HEK293 (cell line): ENCODE data around the gene GMDS.

Experiments
- CTCF ChIA-PET: fragments of 350-600 bp; formaldehyde crosslinking; extraction: SDS; loops from one replicate; lab custom pipeline; 2021; ENCODE audit warnings: antibody characterized with exemption; lab: Yijun Ruan, JAX
- POLR2A ChIA-PET: fragments of 300-600 bp; formaldehyde crosslinking; extraction: SDS; loops from one replicate; lab custom pipeline; 2020; ENCODE audit warnings: antibody characterized with exemption, inconsistent platforms; lab: Yijun Ruan, JAX
- H3K27ac ChIP-seq: fragments of 200-500 bp; sonication (Bioruptor generic); 2 replicates; pipeline ENCODE4 v1.5.1; 2014; ENCODE audit warnings: low read depth, low read length, control low read depth, inconsistent platforms; ENCODE audit errors: extremely low read depth
- H3K36me3 ChIP-seq, 2 experiments: fragments of 200-500 bp in 1 of 2; sonication (Bioruptor generic) in 1 of 2; 1 replicate in 1 of 2; 2 replicates in 1 of 2; pipeline ENCODE4 v1.5.1; 2014 to 2017; ENCODE audit warnings: inconsistent platforms in 2 of 2, low read length in 2 of 2; ENCODE audit not compliant: control insufficient read depth in 2 of 2, insufficient read depth in 1 of 2
- H3K4me1 ChIP-seq: fragments of 200-500 bp; sonication (Bioruptor generic); 2 replicates; pipeline ENCODE4 v1.5.1; 2014; ENCODE audit warnings: mild to moderate bottlenecking, low read length, inconsistent platforms; ENCODE audit not compliant: control insufficient read depth, insufficient read depth
- H3K4me3 ChIP-seq: 2 replicates; pipeline ENCODE4 v1.5.1; 2011; ENCODE audit warnings: low read depth, mild to moderate bottlenecking, control low read depth, low read length, moderate library complexity
- H3K9me3 ChIP-seq: fragments of 200-500 bp; sonication (Bioruptor generic); 2 replicates; pipeline ENCODE4 v1.5.1; 2014; ENCODE audit warnings: low read depth, low read length, inconsistent platforms; ENCODE audit not compliant: control insufficient read depth, insufficient read depth
- FEZF1 ChIP-seq: fragments of 450-650 bp; formaldehyde crosslinking; IDR thresholded peaks from 2 replicates; pipeline ENCODE4 v1.5.1; 2016; ENCODE audit warnings: missing biosample characterization, missing genetic modification characterization
- GLIS1 ChIP-seq: fragments of 450-650 bp; formaldehyde crosslinking; IDR thresholded peaks from 2 replicates; pipeline ENCODE4 v1.5.1; 2016; ENCODE audit warnings: missing biosample characterization, missing genetic modification characterization
- HOXC10 ChIP-seq: sonication (generic); formaldehyde crosslinking; IDR thresholded peaks from 2 replicates; pipeline ENCODE4 v1.8.1; 2023; ENCODE audit warnings: mild to moderate bottlenecking, missing genetic modification reagents
- IKZF3 ChIP-seq: fragments of 450-650 bp; IDR thresholded peaks from 2 replicates; pipeline ENCODE4 v1.5.0; 2018; ENCODE audit warnings: missing biosample characterization, mild to moderate bottlenecking, missing genetic modification characterization, moderate library complexity
- TRIM28 ChIP-seq: IDR thresholded peaks from 2 replicates; pipeline ENCODE4 v1.6.1; 2011; ENCODE audit warnings: low read length, control low read depth, borderline replicate concordance
- YY2 ChIP-seq: fragments of 450-650 bp; formaldehyde crosslinking; IDR thresholded peaks from 2 replicates; pipeline ENCODE4 v1.5.1; 2016; ENCODE audit warnings: missing biosample characterization, missing genetic modification characterization
- ZEB2 ChIP-seq: fragments of 450-650 bp; formaldehyde crosslinking; IDR thresholded peaks from 2 replicates; pipeline ENCODE4 v1.5.1; 2016; ENCODE audit warnings: missing biosample characterization, missing genetic modification characterization
- ZNF211 ChIP-seq: fragments of 450-650 bp; formaldehyde crosslinking; IDR thresholded peaks from 2 replicates; pipeline ENCODE4 v1.5.1; 2016; ENCODE audit warnings: low read depth, missing biosample characterization, missing genetic modification characterization
- ZNF214 ChIP-seq: fragments of 450-650 bp; formaldehyde crosslinking; IDR thresholded peaks from 2 replicates; pipeline ENCODE4 v1.5.1; 2017; ENCODE audit warnings: missing biosample characterization, mild to moderate bottlenecking, missing genetic modification characterization, borderline replicate concordance
- ZNF223 ChIP-seq: fragments of 450-650 bp; formaldehyde crosslinking; IDR thresholded peaks from 2 replicates; pipeline ENCODE4 v1.5.1; 2016; ENCODE audit warnings: missing biosample characterization, missing genetic modification characterization
- ZNF335 ChIP-seq: fragments of 450-650 bp; formaldehyde crosslinking; conservative IDR thresholded peaks from 2 replicates; pipeline ENCODE4 v1.5.1; 2016; ENCODE audit warnings: missing biosample characterization, missing genetic modification characterization
- ZNF404 ChIP-seq: fragments of 450-650 bp; formaldehyde crosslinking; IDR thresholded peaks from 2 replicates; pipeline ENCODE4 v1.5.1; 2017; ENCODE audit warnings: missing biosample characterization, missing genetic modification characterization
- ZNF48 ChIP-seq: fragments of 450-650 bp; formaldehyde crosslinking; IDR thresholded peaks from 2 replicates; pipeline ENCODE4 v1.5.1; 2016; ENCODE audit warnings: missing biosample characterization, missing genetic modification characterization
- ZNF548 ChIP-seq: fragments of 450-650 bp; formaldehyde crosslinking; IDR thresholded peaks from 2 replicates; pipeline ENCODE4 v1.5.1; 2016; ENCODE audit warnings: missing biosample characterization, missing genetic modification characterization
- ZNF658 ChIP-seq: fragments of 450-650 bp; formaldehyde crosslinking; IDR thresholded peaks from 2 replicates; pipeline ENCODE4; 2016; ENCODE audit warnings: missing biosample characterization, missing genetic modification characterization
- ZNF701 ChIP-seq: fragments of 450-650 bp; formaldehyde crosslinking; IDR thresholded peaks from 2 replicates; pipeline ENCODE4 v1.5.1; 2016; ENCODE audit warnings: missing biosample characterization, missing genetic modification characterization
- ZNF785 ChIP-seq: fragments of 450-650 bp; formaldehyde crosslinking; IDR thresholded peaks from 2 replicates; pipeline ENCODE4 v1.5.1; 2016; ENCODE audit warnings: missing biosample characterization, missing genetic modification characterization
- TF ChIP-seq, protein P1 (sequence below): fragments of 450-650 bp; formaldehyde crosslinking; IDR thresholded peaks from 2 replicates; pipeline ENCODE4 v1.5.1; 2016; ENCODE audit warnings: missing biosample characterization, missing genetic modification characterization
- TF ChIP-seq, protein P2 (sequence below): fragments of 450-650 bp; formaldehyde crosslinking; IDR thresholded peaks from 2 replicates; pipeline ENCODE4 v1.5.1; 2016; ENCODE audit warnings: missing biosample characterization, missing genetic modification characterization
- TF ChIP-seq, protein P3 (sequence below): fragments of 450-650 bp; formaldehyde crosslinking; IDR thresholded peaks from 2 replicates; pipeline ENCODE4 v1.5.1; 2016; ENCODE audit warnings: missing biosample characterization, missing genetic modification characterization
- TF ChIP-seq, protein P4 (sequence below): fragments of 450-650 bp; formaldehyde crosslinking; optimal IDR thresholded peaks from 2 replicates; pipeline ENCODE3; 2016; ENCODE audit warnings: missing biosample characterization, mild to moderate bottlenecking, missing genetic modification characterization
- TF ChIP-seq, protein P5 (sequence below): IDR thresholded peaks from 2 replicates; pipeline ENCODE4 v1.6.1; 2011; ENCODE audit warnings: mild to moderate bottlenecking, low read depth, low read length, borderline replicate concordance

Gene GMDS

DNA sequence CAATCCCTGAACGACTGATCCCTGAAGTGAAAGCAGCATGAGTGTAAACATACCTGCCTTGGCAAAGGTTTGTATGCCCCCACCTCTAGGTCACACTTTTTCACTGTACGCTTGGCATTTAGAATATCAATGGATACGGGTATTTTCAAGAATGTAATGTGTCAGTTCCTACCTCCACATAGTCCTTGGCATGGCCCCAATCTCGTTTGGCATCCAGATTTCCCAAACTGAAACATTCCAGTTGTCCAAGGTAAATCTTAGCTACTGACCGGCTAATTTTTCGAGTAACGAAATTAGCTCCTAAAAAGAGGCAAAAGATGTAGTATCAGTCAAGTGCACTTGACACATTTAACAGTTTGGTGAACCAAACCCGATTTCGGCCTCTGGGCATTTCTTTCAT, 315.5 kb downstream of the GMDS start (continued):
- TF ChIP-seq, protein P1, sequence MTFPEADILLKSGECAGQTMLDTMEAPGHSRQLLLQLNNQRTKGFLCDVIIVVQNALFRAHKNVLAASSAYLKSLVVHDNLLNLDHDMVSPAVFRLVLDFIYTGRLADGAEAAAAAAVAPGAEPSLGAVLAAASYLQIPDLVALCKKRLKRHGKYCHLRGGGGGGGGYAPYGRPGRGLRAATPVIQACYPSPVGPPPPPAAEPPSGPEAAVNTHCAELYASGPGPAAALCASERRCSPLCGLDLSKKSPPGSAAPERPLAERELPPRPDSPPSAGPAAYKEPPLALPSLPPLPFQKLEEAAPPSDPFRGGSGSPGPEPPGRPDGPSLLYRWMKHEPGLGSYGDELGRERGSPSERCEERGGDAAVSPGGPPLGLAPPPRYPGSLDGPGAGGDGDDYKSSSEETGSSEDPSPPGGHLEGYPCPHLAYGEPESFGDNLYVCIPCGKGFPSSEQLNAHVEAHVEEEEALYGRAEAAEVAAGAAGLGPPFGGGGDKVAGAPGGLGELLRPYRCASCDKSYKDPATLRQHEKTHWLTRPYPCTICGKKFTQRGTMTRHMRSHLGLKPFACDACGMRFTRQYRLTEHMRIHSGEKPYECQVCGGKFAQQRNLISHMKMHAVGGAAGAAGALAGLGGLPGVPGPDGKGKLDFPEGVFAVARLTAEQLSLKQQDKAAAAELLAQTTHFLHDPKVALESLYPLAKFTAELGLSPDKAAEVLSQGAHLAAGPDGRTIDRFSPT, result no peak
- no peak for TF ChIP-seq TRIM28
- TF ChIP-seq HOXC10, result no peak

DNA sequence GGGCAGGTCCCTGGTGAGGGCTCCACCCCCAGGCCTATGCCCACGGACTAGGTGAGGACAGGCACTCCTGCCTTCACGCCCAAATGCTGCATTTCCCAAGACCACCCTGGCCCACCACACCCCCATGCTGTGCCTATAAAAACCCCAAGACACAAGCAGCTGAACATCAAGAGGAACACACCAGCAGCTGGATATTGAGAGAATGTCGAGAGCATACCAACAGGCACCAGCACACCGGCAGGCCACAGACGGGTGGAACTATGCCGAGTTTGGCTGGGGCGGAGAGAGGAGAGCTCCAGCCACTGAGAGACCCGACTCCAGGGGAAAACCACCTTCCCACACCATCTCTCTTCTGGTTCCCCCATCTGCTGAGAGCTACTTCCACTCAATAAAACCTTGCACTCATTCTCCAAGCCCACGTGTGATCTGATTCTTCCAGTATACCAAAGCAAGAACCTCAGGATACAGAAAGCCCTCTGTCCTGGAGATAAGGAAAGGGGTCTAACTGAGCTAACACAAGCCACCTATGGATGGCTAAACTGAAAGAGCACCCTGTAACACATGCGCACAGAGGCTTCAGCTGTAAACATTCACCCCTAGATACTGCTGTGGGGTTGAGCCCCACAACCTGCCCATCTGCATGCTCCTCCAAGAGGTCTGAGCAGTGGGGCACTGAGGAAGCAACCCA, 319.5 kb downstream of the GMDS start:
- Histone ChIP-seq H3K27ac (no peak overlapping the region), H3K9me3 (no peaks in the 10 kb centered on the region), H3K4me3 (no peak overlapping the region), H3K36me3 (peaks cover 0 to 4% of the 10 kb centered on the region in 2 experiments; a peak in 2 of 3 replicates), H3K4me1 (no peaks in the 10 kb centered on the region)
- POLR2A ChIA-PET, result no interaction called here
- CTCF ChIA-PET, result interaction anchor here (0.7 kb wide), 1 partner anchor 560 kb away, joined by 3 read pairs; no protein-coding TSS in a partner anchor
- TF ChIP-seq ZNF658 (tag by site-specific recombination), result no peak
- TF ChIP-seq GLIS1, result no peak
- TF ChIP-seq, protein P2, sequence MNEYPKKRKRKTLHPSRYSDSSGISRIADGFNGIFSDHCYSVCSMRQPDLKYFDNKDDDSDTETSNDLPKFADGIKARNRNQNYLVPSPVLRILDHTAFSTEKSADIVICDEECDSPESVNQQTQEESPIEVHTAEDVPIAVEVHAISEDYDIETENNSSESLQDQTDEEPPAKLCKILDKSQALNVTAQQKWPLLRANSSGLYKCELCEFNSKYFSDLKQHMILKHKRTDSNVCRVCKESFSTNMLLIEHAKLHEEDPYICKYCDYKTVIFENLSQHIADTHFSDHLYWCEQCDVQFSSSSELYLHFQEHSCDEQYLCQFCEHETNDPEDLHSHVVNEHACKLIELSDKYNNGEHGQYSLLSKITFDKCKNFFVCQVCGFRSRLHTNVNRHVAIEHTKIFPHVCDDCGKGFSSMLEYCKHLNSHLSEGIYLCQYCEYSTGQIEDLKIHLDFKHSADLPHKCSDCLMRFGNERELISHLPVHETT (tag by site-specific recombination), result no peak
- TF ChIP-seq, protein P3, sequence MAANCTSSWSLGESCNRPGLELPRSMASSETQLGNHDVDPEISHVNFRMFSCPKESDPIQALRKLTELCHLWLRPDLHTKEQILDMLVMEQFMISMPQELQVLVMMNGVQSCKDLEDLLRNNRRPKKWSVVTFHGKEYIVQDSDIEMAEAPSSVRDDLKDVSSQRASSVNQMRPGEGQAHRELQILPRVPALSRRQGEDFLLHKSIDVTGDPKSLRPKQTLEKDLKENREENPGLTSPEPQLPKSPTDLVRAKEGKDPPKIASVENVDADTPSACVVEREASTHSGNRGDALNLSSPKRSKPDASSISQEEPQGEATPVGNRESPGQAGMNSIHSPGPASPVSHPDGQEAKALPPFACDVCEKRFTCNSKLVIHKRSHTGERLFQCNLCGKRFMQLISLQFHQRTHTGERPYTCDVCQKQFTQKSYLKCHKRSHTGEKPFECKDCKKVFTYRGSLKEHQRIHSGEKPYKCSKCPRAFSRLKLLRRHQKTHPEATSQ (tag by site-specific recombination), result no peak
- no peak for TF ChIP-seq ZNF335 (tag by site-specific recombination)
- no peak for TF ChIP-seq ZNF211 (tag by site-specific recombination)
- TF ChIP-seq, protein P4, sequence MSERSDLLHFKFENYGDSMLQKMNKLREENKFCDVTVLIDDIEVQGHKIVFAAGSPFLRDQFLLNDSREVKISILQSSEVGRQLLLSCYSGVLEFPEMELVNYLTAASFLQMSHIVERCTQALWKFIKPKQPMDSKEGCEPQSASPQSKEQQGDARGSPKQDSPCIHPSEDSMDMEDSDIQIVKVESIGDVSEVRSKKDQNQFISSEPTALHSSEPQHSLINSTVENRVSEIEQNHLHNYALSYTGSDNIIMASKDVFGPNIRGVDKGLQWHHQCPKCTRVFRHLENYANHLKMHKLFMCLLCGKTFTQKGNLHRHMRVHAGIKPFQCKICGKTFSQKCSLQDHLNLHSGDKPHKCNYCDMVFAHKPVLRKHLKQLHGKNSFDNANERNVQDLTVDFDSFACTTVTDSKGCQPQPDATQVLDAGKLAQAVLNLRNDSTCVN, result no peak
- no peak for TF ChIP-seq TRIM28
- TF ChIP-seq, protein P5, sequence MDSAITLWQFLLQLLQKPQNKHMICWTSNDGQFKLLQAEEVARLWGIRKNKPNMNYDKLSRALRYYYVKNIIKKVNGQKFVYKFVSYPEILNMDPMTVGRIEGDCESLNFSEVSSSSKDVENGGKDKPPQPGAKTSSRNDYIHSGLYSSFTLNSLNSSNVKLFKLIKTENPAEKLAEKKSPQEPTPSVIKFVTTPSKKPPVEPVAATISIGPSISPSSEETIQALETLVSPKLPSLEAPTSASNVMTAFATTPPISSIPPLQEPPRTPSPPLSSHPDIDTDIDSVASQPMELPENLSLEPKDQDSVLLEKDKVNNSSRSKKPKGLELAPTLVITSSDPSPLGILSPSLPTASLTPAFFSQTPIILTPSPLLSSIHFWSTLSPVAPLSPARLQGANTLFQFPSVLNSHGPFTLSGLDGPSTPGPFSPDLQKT, result no peak
- no peak for TF ChIP-seq ZNF404
- no peak for TF ChIP-seq ZEB2
- no peak for TF ChIP-seq ZNF223 (tag by site-specific recombination)
- no peak for TF ChIP-seq ZNF548
- TF ChIP-seq IKZF3 (tag by site-specific recombination), result no peak
- no peak for TF ChIP-seq ZNF214
- no peak for TF ChIP-seq FEZF1 (tag by site-specific recombination)
- TF ChIP-seq YY2 (tag by site-specific recombination), result no peak
- no peak for TF ChIP-seq ZNF701
- no peak for TF ChIP-seq ZNF48 (tag by site-specific recombination)
- TF ChIP-seq ZNF785 (tag by site-specific recombination), result no peak
